Neural cell (in vitro differentiated cells): ENCODE data around the gene S100A13.

Experiments
- EP300 ChIP-seq: fragments of 450-650 bp; conservative IDR thresholded peaks from 2 replicates; pipeline ENCODE4 v1.6.1; 2014; ENCODE audit warnings: antibody characterized with exemption, mild to moderate bottlenecking, moderate library complexity; ENCODE audit not compliant: poor library complexity, severe bottlenecking
- POLR2AphosphoS5 ChIP-seq: IDR thresholded peaks from 2 replicates; pipeline ENCODE4 v1.6.1; 2012
- TF ChIP-seq, protein P1 (sequence below): IDR thresholded peaks from 2 replicates; pipeline ENCODE4 v1.6.1; 2012; ENCODE audit warnings: borderline replicate concordance
- TF ChIP-seq, protein P2 (sequence below): fragments of 450-650 bp; IDR thresholded peaks from 2 replicates; pipeline ENCODE4 v1.5.1; 2014; ENCODE audit warnings: antibody characterized with exemption, mild to moderate bottlenecking, moderate library complexity; ENCODE audit not compliant: poor library complexity, severe bottlenecking

DNA sequence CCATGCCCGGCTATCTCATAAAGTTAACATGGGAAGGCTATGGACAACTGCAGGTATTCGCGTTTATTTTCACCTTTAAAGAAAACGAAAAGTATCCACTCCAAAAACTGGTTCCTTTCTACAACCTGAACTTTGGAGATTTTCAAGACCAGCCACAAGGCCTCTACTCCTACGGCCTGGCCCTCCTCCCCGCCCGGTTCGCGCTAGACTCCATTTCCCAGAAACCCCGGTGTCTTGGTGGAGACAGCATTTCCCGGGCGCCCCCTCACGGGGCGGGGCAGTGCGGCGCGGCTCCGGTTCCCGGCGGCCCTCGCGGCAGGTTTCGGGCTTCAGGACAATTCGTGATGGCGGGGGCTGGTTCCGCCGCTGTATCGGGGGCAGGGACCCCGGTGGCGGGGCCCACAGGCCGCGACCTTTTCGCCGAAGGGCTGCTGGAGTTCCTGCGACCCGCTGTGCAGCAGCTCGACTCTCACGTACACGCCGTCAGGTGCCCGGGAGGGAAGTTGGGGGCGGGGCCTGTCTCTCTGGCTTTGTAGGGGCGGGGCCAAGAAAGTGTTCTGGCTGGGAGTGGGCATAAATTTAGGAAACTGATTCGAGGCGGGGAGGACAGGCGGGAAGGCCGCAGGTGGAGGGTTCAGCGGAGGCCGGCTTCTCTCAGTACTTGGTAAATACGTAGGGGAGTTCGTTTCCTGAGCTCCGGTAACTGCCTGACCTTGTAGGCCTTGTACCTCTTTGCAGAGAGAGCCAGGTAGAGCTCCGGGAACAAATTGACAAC lies 31.3 kb upstream of the S100A13 start, which contains the start of gene SNAPIN:
- TF ChIP-seq, protein P1, sequence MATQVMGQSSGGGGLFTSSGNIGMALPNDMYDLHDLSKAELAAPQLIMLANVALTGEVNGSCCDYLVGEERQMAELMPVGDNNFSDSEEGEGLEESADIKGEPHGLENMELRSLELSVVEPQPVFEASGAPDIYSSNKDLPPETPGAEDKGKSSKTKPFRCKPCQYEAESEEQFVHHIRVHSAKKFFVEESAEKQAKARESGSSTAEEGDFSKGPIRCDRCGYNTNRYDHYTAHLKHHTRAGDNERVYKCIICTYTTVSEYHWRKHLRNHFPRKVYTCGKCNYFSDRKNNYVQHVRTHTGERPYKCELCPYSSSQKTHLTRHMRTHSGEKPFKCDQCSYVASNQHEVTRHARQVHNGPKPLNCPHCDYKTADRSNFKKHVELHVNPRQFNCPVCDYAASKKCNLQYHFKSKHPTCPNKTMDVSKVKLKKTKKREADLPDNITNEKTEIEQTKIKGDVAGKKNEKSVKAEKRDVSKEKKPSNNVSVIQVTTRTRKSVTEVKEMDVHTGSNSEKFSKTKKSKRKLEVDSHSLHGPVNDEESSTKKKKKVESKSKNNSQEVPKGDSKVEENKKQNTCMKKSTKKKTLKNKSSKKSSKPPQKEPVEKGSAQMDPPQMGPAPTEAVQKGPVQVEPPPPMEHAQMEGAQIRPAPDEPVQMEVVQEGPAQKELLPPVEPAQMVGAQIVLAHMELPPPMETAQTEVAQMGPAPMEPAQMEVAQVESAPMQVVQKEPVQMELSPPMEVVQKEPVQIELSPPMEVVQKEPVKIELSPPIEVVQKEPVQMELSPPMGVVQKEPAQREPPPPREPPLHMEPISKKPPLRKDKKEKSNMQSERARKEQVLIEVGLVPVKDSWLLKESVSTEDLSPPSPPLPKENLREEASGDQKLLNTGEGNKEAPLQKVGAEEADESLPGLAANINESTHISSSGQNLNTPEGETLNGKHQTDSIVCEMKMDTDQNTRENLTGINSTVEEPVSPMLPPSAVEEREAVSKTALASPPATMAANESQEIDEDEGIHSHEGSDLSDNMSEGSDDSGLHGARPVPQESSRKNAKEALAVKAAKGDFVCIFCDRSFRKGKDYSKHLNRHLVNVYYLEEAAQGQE = peak; percentile 11
- TF ChIP-seq, protein P2, sequence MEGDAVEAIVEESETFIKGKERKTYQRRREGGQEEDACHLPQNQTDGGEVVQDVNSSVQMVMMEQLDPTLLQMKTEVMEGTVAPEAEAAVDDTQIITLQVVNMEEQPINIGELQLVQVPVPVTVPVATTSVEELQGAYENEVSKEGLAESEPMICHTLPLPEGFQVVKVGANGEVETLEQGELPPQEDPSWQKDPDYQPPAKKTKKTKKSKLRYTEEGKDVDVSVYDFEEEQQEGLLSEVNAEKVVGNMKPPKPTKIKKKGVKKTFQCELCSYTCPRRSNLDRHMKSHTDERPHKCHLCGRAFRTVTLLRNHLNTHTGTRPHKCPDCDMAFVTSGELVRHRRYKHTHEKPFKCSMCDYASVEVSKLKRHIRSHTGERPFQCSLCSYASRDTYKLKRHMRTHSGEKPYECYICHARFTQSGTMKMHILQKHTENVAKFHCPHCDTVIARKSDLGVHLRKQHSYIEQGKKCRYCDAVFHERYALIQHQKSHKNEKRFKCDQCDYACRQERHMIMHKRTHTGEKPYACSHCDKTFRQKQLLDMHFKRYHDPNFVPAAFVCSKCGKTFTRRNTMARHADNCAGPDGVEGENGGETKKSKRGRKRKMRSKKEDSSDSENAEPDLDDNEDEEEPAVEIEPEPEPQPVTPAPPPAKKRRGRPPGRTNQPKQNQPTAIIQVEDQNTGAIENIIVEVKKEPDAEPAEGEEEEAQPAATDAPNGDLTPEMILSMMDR = peak; percentile 54
- TF ChIP-seq EP300 = peak; percentile 31
- peak; percentile 84 for TF ChIP-seq POLR2AphosphoS5
